Mesangial cell (primary cell): ENCODE data around the gene FOCAD. TPM values are rescaled to one million over a fixed set of nuclear protein-coding genes. Genes with fewer than 3 reads are reported as not detected.

Source experiments
- total RNA-seq: library from RNA; depleted of rRNA; stranded (reverse); fragments of >200 nt; gene quantifications from 2 replicates; pipeline ENCODE4 v1.2.3, GENCODE V29; 2015

FOCAD gene
- 23.6 and 26.1 TPM in 2 replicates for total RNA-seq

GRCh38 chr9:20684035-20684874 lies at the start of gene FOCAD:
Gene FOCAD (plus strand): TSS chr9:20684259. CDS start chr9:20715354, 31,095 bp downstream.

GRCh38 chr9:21031091-21031807 lies 347.2 kb downstream of the FOCAD start, which contains the start of gene HACD4:
Gene HACD4 (minus strand): TSS chr9:21031640. CDS start chr9:21031590, 50 bp downstream.

Other genes with a start within 250 kb of the FOCAD start
- gene MLLT3, start 61.8 kb upstream of the FOCAD start, total RNA-seq: 16.1 and 22.9 TPM in 2 replicates